Activated CD8-positive, alpha-beta memory T cell treated with anti-CD3 and anti-CD28 coated beads, Interleukin-2, amount 50 U/mL, for 24 hours (primary cell): ENCODE data around the gene NEK5.
"Not testable (repeated sequence)": the region's sequence is repeated elsewhere in the genome, so short reads cannot be mapped to it uniquely, and the experiment has no call there.

ENCODE experiments used
- DNase-seq: peaks from one replicate; pipeline ENCODE4 v3.0.0-alpha.2; 2020; ENCODE audit errors: extremely low read depth

The NEK5 gene

DNA sequence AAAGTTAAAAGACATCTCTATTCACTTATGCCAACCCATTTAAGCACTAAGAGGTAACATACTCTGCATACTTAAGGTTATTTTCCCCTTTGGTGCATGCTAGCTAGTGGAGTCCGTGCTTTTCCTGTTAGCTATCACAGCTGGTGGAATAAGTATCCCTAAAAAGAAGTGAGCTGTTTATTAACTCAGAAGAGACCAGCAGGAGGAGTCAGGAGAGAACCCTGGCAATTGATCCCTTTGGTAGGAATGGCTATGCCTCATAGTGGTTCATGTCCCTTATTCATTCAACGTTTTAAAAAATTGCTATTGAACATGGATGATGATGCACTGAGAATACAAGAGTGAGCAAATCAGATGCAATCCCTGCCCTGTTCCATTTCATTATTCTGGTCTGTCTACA, 12.4 kb upstream of the NEK5 start:
- DNase-seq: no peak

DNA sequence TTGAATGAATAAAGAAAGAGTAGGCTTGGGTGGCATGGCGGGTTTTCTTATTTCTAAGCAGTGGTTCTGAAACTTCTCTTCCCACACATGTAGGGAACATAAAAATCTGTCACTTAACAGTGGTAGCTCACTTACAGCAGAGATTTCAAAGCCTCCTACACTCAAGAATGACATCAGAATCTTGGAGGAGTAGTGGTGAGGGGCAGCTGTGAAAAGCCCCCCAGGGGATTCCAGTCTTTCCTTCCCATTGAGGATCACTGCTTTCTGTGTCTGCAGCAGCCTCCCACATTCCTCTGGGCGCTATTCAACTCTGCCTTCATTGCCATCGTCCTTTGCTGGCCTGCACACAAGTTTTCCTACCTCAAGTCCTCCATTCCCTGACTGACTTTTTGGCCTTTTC, 8.6 kb upstream of the NEK5 start:
- DNase-seq: no peak

DNA sequence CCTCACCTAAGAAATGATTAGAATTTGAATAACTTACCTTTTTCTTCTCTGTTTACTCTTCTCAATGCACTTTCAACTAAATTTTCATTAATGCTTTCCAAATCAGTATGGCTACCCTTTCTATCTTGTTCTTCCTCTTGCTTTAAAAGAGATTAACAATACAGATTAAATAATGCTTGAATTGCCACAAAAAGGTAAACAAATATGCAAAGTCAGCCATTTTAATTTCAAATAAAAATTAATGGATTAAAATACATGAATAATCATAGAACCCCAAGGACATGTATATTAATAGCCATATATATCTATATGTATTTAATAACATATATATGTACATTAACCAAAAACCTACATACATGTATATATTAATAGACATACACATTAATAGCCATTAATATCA, 7.9 kb upstream of the NEK5 start:
- no peak for DNase-seq

DNA sequence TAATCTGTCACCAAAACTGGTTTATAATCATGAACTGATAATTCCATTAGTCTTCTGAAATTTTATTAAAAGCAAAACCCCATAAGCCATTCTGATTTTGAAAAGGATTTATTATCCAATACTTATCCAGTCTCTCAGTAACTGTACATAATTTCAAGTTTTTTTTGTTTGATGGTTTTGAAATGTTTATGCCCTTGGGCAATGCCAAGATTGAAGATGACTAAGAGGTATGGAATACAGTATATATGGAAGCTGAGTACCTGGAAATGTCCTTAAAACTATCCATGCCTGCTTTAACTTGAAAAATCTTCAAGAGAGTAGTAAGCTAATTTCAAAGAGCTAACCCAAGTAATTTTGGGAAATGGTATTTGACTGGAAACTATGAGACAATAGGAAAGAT, 1.8 kb upstream of the NEK5 start:
- no peak for DNase-seq

DNA sequence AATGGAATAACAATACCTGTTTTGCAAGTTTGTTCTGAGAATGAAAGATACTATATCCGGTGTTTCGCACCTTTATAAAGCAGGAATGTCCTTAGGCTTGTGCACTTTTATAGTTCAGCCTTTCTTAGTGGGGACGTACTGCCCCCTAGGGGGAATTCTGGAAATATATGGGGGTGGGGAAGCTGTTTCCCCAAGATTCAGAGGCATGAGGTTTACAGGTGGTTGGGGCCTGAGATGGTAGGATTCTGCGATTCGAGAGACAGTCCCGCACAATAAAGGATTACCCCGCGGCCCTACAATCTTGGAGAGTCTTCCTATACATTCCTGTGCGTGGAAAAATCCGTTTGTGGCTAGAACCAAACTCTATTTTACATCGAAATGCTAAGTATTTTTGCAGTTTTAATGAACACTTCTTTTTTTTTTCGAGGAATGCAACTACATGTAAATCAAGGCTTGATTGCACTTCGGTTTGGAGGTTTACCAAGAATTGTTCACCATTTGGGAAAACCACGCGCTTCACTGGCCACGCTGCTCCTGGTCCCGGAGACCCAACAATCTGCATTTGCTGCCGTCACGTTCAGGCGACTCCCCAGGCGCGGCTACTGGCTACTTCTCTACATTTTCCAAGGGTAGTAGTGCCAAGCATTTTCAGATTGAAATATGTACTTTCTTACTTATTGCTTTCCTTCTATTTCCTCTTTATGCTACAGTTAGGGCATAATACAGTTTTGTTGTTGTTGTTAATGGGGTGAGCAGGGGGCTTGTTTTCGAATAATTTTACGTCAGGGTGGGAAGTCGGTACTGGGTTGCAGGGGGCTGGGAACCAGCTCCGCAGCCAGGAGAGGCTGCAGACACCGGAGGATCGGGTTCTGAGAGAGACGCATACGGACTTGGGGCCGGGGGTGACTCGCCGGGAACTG, 830 bp downstream of the NEK5 start:
- DNase-seq: no peak

DNA sequence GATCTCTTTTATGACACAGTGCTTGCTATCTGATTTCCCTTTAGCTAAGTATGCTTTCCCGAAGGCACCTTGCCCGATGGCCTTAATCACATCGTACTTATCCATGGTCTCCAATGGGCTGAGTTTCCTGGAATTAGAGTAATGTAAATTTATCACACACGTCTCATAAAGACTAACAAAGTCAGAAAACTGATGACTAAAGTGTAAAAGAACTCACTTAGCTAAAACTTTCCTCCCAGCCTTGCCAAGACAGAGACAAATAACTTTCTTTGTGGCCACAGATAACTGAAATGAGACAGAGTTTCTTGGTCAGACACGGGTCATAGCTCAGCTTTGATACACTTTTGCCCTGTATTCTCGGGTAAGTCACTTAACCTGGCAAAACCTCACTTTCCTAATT, 1.5 kb downstream of the NEK5 start:
- DNase-seq: no peak

DNA sequence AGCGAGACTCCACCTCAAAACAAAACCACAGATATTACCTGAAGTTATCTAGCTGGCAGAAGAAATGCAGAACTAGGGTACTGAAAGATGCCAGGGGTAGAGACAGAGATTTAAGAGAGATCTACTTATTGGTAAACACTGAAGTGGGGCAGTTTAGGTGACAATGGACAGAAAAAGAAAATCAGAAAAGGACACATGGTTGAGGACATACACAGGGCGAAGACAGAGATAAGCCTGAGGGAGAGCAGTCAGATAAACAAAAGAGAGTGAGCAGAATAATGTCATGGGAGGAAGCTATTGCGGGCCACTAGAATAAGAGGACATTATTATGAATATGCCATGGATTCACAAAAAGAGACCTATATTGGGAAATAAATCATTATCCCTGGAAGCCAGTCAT, 3.3 kb downstream of the NEK5 start:
- DNase-seq: no peak

DNA sequence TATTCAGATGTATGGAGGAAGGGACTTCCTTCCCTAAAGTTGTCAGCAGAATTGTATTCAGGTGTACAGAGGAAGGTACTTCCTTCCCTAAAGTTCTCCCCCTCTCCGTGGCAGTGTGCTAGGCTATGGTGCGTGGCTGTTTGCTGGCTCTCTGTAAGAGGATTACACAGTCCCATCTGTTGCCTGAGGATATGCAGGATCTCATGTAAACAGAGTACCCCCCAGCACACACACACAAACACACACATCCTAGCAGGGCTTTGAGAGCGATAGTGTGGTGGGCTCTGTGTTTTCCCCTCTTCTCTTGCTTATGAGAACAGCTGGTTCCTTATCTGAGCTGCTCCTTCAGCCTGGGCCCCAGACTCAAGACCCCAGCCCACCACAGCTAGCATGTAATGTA, 10.3 kb downstream of the NEK5 start:
- no peak for DNase-seq

DNA sequence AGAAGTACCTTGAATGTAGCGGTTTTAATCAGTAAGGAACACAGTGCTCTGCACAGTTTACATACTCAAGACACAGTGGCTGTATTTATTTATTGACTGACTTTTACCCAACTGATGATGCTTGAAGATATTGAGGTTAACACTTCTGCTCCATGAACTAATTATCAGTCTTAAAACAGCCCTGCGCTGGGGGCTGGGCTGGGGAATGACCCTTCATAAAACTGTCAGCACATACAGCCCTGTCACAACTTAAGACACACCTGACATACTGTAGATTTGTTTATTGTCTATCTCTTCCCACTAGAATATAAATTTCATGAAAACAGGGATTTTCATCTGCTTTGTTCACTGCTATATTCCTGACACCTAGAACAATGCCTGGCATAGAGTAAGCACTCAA, 10.8 kb downstream of the NEK5 start:
- DNase-seq: no peak

DNA sequence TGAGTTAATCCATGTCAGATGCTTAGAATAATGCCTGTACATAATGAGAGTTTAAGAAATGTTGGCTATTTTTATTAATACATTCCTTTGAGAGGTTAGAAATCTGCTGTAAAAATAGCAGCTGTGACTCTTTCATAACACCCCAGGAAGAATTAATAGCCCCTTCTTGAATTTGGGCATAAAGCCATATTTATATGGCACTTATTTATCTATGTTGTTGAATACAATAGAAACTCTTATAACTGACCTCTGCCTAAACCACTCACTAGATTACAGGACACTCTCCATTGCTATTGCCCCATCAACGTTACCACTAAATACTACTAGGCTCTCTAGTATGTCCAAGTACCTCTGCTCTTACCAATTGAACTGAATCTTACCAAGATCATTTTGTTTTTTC, 16.3 kb downstream of the NEK5 start:
- no peak for DNase-seq

DNA sequence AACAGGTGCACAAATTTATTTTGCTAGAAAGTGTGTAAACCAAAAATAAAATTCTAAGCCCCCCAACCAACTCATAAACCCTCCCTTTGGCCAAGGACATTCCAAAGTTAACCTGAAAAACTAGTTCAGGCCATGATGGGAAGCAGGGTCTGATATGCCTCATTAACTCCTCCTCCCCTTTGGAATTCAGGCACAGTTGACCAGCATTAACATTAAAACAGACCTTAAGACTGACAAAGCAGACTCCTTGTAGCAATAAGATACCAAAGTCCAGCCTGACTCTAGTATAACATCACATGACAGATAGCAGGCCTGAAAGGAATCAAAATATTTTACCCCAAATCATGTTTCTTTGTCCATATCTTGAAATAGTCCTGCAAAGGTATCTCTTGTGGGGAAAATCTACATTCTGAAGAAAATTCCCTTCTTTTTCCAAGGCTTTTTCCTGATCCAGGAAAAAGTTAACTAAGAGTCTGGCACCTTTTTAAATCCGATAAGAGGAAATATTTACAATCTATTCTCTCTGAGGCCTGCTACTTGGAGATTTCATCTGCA, 19.7 kb downstream of the NEK5 start:
- DNase-seq: no peak

DNA sequence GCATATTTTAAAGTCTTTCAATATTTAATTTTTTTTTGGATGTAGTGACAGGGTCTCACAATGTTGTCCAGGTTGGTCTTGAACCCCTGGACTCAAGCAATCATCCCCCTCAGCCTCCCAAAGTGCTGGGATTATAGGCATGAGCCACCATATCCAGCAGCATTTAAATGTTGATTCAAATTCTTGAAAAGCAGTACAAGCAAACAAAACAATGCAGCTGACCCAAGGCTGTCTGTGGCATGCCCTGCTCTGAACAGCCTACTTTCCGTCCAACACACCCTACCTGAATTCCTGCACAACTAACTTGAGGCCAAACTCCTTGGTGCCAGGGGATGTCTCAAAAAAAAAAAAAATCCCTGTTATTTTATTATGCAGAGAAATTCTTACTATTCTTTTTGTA, 23.0 kb downstream of the NEK5 start:
- DNase-seq: no peak

DNA sequence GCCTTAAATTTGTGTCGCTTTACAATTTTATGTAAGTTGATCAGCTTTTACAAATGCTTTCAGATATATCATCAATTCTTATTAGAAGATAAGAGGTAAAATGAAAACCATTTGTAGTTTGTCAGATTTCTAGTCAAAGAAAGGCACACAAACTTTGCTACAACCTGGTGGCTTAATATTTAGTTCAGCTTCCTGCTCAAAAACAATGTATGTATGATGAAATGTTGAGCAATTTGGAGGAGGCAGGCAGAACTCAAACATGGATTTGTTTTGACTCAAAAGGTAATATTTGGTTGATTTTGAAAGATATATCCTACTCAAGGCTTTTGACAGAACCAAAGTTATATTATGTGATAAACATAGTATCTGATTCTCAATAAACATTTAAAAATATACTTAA, 24.2 kb downstream of the NEK5 start:
- no peak for DNase-seq

DNA sequence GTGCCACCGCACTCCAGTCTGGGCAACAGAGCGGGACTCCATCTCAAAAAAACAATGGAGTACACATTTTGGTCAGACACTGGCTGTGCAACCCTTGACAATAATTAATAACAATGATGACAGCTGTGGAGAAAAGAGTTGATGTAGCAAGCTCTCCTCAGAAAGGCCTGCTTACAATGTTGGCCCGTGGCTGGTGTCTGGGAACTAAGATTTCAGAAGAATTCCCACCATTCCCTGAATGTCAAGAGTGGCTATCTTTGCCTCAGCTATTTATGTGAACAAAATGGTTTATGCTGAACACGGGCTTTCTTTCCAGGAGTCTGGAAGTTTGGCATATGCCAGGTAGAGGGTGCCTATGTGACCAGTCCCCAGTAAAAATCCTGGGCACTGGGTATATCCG, 25.5 kb downstream of the NEK5 start:
- no peak for DNase-seq

DNA sequence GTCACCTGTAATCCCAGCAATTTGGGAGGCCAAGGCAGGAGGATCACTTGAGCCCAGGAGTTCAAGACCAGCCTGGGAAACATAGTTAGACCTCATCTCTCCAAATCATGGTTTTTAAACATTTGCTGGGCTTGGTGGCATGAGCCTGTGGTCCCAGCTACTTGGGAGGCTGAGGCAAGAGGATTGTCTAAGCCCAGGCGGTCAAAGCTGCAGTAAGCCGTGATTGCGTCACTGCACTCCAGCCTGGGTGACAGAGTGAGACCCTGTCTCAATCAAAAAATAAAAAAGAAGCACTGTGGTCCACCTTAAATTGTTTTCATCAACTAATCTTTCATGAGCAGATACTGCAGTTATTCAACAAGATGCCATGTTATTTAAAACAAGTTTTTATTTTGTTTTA, 26.4 kb downstream of the NEK5 start:
- not testable (repeated sequence) for DNase-seq

DNA sequence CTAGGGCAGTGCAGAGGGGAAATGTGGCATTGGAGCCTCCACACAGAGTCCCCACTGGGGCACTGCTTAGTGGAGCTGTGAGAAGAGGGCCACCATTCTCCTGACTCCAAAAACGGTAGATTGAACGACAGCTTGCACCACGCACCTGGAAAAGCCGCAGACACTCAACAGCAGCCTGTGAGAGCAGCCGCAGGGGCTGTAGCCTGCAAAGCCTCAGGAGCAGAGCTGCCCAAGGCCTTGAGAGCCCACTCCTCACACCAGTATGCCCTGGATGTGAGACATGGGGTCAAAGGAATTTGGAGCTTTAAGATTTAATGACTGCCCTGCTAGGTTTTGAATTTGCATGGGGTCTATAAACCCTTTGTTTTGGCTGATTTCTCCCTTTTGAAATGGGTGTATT, 31.7 kb downstream of the NEK5 start:
- DNase-seq: no peak

DNA sequence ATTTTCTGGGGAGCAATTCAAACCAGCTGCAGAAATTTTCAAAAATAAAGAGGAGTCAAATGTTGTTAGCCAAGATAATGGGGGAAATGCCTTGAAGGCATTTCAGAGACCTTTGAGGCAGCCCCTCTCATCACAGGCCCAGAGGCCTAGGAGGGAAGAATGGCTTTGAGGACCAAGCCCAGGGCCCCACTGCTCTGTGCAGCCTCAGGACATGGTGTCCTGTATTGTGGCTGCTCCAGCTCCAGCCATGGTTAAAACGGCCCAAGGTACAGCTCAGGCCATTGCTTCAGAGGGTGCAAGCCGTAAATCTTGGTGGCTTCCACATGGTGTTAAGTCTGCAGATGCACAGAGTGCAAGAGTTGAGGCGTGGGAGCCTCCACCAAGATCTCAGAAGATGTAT, 32.1 kb downstream of the NEK5 start:
- DNase-seq: no peak

DNA sequence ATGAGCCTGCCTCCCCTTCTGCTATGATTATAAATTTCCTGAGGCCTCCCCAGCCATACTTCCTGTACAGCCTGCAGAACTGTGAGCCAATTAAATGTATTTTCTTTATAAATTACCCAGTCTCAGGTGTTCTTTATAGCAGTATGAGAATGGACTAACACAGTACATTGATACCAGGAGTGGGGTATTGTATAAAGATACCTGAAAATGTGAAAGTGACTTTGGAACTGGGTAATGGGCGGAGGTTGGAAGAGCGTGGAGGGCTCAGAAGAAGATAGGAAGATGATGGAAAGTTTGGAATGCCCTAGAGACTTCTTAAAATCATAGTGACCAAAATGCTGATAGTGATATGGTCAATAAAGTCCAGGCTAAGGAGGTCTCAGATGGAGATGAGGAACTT, 32.8 kb downstream of the NEK5 start:
- DNase-seq: no peak

DNA sequence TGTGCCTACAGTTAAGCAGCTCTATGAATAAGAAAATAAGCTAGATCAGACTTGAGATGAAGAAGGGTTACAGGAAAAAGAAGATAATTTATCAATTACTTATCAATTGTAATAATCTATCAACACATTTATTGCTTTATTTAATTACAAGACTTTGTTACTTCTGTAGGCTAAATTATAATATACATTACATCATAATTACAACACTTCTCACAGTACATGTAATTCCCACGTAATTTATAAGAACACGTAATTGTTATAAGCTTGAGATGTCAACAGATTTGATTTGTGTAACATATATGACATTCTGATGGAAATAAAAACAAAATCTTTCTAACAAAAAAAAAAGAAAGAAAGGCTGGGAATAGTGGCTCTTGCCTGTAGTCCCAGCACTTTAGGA, 36.8 kb downstream of the NEK5 start:
- DNase-seq: no peak

DNA sequence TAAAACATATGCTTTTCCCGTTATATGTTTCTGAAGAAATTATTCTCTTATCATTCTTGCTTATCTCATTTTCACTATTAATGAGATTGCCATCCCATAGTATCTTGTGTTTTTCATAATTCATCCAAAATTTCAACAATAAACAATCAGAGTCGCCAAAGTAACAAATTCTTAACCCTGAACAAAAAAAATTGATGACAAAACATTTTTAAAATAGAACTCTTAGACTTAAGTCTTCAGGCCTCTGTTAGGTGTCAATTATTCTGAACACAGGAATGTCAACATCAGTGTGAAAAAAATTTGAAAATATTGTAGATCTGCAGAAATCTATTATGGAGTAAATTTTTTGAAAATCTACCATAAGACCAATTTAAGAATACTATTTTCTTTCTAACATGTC, 37.4 kb downstream of the NEK5 start:
- DNase-seq: no peak

DNA sequence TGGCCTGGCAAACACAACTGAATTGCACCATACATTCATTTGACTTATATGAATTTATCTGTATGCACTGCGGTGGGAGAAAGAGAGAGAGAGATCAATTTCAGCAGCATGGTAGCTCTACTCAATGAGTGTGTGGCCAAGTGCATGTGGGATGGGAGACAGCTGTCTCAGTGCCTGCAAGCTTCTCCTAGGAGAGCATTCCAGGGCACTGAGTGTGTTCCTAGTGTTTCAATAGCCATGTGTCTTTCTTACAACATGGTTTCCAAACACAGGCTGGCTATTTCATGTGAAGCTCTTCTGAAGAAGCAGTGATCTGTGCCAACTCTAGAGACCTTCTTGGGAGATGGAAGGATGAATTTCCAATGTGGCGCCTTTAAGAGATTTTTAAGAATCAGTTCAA, 43.5 kb downstream of the NEK5 start:
- no peak for DNase-seq

DNA sequence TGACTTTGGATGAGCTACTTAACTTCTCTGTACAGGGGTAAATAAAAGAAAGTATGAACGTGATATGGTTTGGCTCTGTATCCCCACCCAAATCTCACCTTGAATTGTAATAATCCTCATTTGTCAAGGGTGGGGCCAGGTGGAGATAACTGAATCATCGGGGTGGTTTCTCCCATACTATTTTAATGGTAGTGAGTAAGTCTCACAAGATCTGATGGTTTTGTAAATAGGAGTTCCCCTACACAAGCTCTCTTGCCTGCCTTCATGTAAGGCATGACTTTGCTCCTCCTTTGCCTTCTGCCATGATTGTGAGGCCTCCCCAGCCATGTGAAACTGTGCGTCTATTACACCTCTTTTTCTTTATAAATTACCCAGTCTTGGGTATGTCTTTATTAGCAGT, 43.9 kb downstream of the NEK5 start:
- not testable (repeated sequence) for DNase-seq

DNA sequence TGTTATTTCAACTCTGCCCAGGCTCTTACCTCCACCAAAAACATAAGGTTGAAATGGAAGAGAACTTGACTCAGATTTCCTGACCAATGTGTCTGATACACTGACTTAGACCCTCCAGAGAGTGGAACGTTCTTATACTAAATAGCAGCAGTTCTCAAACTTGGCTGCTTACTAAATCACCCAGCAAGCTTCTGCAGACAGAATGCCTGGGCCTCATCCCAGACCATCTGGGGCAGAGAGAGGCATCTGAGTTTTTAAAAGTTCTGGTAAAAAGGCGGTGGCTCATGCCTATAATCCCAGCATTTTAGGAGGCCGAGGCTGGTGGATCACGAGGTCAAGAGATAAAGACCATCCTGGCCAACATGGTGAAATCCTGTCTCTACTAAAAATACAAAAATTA, 46.3 kb downstream of the NEK5 start:
- no peak for DNase-seq

DNA sequence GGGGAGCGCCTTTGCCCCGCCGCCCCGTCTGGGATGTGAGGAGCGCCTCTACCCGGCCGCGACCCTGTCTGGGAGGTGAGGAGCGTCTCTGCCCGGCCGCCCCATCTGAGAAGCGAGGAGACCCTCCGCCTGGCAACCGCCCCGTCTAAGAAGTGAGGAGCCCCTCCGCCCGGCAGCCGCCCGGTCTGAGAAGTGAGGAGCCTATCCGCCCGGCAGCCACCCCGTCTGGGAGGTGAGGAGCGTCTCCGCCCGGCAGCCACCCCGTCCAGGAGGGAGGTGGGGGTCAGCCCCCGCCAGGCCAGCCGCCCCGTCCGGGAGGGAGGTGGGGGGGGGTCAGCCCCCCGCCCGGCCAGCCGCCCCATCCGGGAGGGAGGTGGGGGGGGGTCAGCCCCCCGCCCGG, 49.0 kb downstream of the NEK5 start:
- not testable (repeated sequence) for DNase-seq
